WTC11 (cell line): ENCODE results near the gene SMC5. TPM values are rescaled to one million over a fixed set of nuclear protein-coding genes. Genes with fewer than 3 reads are reported as not detected.

Source experiments
- ATAC-seq: fragments of 200-7000 bp; cut with Tn5 transposase; 2 replicates; pipeline ENCODE4 v1.10.0; 2021; ENCODE audit warnings: mild to moderate bottlenecking, moderate library complexity
- CTCF ChIA-PET: fragments of 300-600 bp; sonication (Branson Sonifier 250); formaldehyde crosslinking; loops from one replicate; lab custom pipeline; 2021; ENCODE audit warnings: antibody characterized with exemption; lab: Charles Lee
- POLR2A ChIA-PET: fragments of 350-600 bp; sonication (Branson Sonifier 250); formaldehyde crosslinking; loops from one replicate; lab custom pipeline; 2021; ENCODE audit warnings: antibody characterized with exemption; lab: Charles Lee
- DNase-seq: peaks from one replicate; pipeline ENCODE4 v3.0.0; 2021; ENCODE audit warnings: low spot score
- H3K27ac Mint-ChIP-seq: 2 replicates; pipeline ENCODE4 v1.8.0; 2021; ENCODE audit warnings: mixed read lengths
- H3K27me3 Mint-ChIP-seq: 2 replicates; pipeline ENCODE4 v1.8.0; 2021; ENCODE audit warnings: low read depth, mild to moderate bottlenecking, moderate library complexity, mixed read lengths
- H3K36me3 Mint-ChIP-seq: 2 replicates; pipeline ENCODE4 v1.8.0; 2021; ENCODE audit warnings: mixed read lengths
- H3K4me1 Mint-ChIP-seq: 2 replicates; pipeline ENCODE4 v1.8.0; 2022; ENCODE audit warnings: mixed read lengths
- H3K4me3 Mint-ChIP-seq: 2 replicates; pipeline ENCODE4 v1.8.0; 2021; ENCODE audit warnings: mild to moderate bottlenecking, moderate library complexity, mixed read lengths
- H3K9me3 Mint-ChIP-seq: 2 replicates; pipeline ENCODE4 v1.8.0; 2021; ENCODE audit warnings: mixed read lengths
- ATF2 ChIP-seq: sonication (generic); formaldehyde crosslinking; IDR thresholded peaks from 2 replicates; pipeline ENCODE4 v1.8.1; 2022; ENCODE audit warnings: low read depth, missing genetic modification reagents, borderline replicate concordance
- ATF6 ChIP-seq: sonication (generic); formaldehyde crosslinking; IDR thresholded peaks from 2 replicates; pipeline ENCODE4 v1.8.1; 2023; ENCODE audit warnings: mild to moderate bottlenecking, missing genetic modification reagents
- ELF4 ChIP-seq: sonication (generic); formaldehyde crosslinking; IDR thresholded peaks from 2 replicates; pipeline ENCODE4 v1.8.1; 2022; ENCODE audit warnings: low read depth, mild to moderate bottlenecking, moderate library complexity, missing genetic modification reagents
- FOXP1 ChIP-seq: sonication (generic); formaldehyde crosslinking; IDR thresholded peaks from 2 replicates; pipeline ENCODE4 v1.8.0; 2022; ENCODE audit warnings: missing genetic modification reagents, mild to moderate bottlenecking, moderate library complexity, borderline replicate concordance
- GABPB1 ChIP-seq: sonication (generic); formaldehyde crosslinking; IDR thresholded peaks from 2 replicates; pipeline ENCODE4 v1.8.1; 2023; ENCODE audit warnings: mild to moderate bottlenecking, missing genetic modification reagents
- GTF2I ChIP-seq: fragments of 250-450 bp; sonication (Bioruptor Pico); conservative IDR thresholded peaks from 2 replicates; pipeline ENCODE4 v1.4.0; 2021; ENCODE audit warnings: mild to moderate bottlenecking
- IRF1 ChIP-seq: sonication (generic); formaldehyde crosslinking; IDR thresholded peaks from 2 replicates; pipeline ENCODE4 v1.8.0; 2023; ENCODE audit warnings: missing genetic modification reagents
- MYBL2 ChIP-seq: sonication (generic); formaldehyde crosslinking; IDR thresholded peaks from 2 replicates; pipeline ENCODE4 v1.8.1; 2023; ENCODE audit warnings: mild to moderate bottlenecking, moderate library complexity, missing genetic modification reagents
- NFYB ChIP-seq: sonication (generic); formaldehyde crosslinking; conservative IDR thresholded peaks from 2 replicates; pipeline ENCODE4 v1.8.0; 2022; ENCODE audit warnings: low read depth, missing genetic modification reagents
- NR2C2 ChIP-seq: sonication (generic); formaldehyde crosslinking; IDR thresholded peaks from 2 replicates; pipeline ENCODE4 v1.8.0; 2022; ENCODE audit warnings: mild to moderate bottlenecking, missing genetic modification reagents
- OVOL2 ChIP-seq: fragments of 250-450 bp; sonication (Bioruptor Pico); IDR thresholded peaks from 2 replicates; pipeline ENCODE4 v1.9.0; 2021; ENCODE audit warnings: mild to moderate bottlenecking, borderline replicate concordance
- ZNF512 ChIP-seq: sonication (generic); formaldehyde crosslinking; IDR thresholded peaks from 2 replicates; pipeline ENCODE4 v1.8.1; 2022; ENCODE audit warnings: missing genetic modification reagents, borderline replicate concordance
- total RNA-seq: library from RNA; stranded (reverse); gene quantifications from 3 replicates; pipeline ENCODE4 v1.2.3, GENCODE V29; 2021
- TF ChIP-seq, protein P1 (sequence below): sonication (generic); formaldehyde crosslinking; IDR thresholded peaks from 2 replicates; pipeline ENCODE4 v1.8.0; 2022; ENCODE audit warnings: missing genetic modification reagents
- TF ChIP-seq, protein P2 (sequence below): fragments of 250-450 bp; sonication (Bioruptor Pico); IDR thresholded peaks from 2 replicates; pipeline ENCODE4 v1.8.0; 2021; ENCODE audit warnings: mild to moderate bottlenecking
- TF ChIP-seq, protein P3 (sequence below): fragments of 200-600 bp; IDR thresholded peaks from 2 replicates; pipeline ENCODE4 v1.8.0; 2022; ENCODE audit warnings: antibody characterized with exemption
- TF ChIP-seq, protein P4 (sequence below): fragments of 250-450 bp; sonication (Bioruptor Pico); conservative IDR thresholded peaks from 2 replicates; pipeline ENCODE4 v1.9.0; 2021; ENCODE audit warnings: mild to moderate bottlenecking

The SMC5 gene
- total RNA-seq, 1 experiment from 2014 or later, result 20.2 TPM

- TF ChIP-seq, protein P1, sequence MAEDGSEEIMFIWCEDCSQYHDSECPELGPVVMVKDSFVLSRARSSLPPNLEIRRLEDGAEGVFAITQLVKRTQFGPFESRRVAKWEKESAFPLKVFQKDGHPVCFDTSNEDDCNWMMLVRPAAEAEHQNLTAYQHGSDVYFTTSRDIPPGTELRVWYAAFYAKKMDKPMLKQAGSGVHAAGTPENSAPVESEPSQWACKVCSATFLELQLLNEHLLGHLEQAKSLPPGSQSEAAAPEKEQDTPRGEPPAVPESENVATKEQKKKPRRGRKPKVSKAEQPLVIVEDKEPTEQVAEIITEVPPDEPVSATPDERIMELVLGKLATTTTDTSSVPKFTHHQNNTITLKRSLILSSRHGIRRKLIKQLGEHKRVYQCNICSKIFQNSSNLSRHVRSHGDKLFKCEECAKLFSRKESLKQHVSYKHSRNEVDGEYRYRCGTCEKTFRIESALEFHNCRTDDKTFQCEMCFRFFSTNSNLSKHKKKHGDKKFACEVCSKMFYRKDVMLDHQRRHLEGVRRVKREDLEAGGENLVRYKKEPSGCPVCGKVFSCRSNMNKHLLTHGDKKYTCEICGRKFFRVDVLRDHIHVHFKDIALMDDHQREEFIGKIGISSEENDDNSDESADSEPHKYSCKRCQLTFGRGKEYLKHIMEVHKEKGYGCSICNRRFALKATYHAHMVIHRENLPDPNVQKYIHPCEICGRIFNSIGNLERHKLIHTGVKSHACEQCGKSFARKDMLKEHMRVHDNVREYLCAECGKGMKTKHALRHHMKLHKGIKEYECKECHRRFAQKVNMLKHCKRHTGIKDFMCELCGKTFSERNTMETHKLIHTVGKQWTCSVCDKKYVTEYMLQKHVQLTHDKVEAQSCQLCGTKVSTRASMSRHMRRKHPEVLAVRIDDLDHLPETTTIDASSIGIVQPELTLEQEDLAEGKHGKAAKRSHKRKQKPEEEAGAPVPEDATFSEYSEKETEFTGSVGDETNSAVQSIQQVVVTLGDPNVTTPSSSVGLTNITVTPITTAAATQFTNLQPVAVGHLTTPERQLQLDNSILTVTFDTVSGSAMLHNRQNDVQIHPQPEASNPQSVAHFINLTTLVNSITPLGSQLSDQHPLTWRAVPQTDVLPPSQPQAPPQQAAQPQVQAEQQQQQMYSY (CRISPR knock-in tag), result no peak
- TF ChIP-seq, protein P2, sequence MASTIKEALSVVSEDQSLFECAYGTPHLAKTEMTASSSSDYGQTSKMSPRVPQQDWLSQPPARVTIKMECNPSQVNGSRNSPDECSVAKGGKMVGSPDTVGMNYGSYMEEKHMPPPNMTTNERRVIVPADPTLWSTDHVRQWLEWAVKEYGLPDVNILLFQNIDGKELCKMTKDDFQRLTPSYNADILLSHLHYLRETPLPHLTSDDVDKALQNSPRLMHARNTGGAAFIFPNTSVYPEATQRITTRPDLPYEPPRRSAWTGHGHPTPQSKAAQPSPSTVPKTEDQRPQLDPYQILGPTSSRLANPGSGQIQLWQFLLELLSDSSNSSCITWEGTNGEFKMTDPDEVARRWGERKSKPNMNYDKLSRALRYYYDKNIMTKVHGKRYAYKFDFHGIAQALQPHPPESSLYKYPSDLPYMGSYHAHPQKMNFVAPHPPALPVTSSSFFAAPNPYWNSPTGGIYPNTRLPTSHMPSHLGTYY (CRISPR knock-in tag), result no peak
- TF ChIP-seq, protein P3, sequence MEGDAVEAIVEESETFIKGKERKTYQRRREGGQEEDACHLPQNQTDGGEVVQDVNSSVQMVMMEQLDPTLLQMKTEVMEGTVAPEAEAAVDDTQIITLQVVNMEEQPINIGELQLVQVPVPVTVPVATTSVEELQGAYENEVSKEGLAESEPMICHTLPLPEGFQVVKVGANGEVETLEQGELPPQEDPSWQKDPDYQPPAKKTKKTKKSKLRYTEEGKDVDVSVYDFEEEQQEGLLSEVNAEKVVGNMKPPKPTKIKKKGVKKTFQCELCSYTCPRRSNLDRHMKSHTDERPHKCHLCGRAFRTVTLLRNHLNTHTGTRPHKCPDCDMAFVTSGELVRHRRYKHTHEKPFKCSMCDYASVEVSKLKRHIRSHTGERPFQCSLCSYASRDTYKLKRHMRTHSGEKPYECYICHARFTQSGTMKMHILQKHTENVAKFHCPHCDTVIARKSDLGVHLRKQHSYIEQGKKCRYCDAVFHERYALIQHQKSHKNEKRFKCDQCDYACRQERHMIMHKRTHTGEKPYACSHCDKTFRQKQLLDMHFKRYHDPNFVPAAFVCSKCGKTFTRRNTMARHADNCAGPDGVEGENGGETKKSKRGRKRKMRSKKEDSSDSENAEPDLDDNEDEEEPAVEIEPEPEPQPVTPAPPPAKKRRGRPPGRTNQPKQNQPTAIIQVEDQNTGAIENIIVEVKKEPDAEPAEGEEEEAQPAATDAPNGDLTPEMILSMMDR, result no peak
- TF ChIP-seq FOXP1 (CRISPR knock-in tag), result no peak
- no peak for TF ChIP-seq ZNF512
- no peak for TF ChIP-seq OVOL2
- no peak for TF ChIP-seq ATF6 (CRISPR knock-in tag)
- TF ChIP-seq MYBL2 (CRISPR knock-in tag), result no peak
Observed at GRCh38 chr9:70363760-70364159, 105.0 kb downstream of the SMC5 start (continued).

DNA sequence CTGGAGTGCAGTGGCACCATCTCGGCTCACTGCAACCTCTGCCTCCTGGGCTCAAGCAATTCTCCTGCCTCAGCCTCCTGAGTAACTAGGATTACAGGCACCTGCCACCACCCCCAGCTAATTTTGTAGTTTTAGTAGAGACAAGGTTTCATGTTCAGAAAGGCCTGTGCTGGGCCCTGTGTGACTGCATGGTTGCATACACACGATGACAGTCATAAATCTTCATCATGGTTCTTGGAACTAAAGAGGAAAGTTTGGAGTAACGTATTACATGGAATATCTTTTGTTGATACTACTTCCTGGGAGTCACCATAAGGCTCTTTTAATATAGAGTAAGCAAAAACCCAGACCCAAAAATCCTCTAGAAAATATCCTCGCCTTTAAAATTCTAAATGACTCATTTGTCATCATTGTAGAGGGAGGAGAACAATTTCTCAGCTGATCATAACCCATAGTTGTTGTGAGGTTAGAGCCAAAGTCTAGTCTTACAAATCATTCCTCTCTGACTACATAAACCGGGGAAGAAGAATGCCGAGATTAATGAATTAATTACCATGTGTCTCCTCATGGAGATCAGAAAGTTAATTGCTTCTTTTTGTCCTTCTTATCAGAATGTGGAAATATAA is 108.6 kb downstream of the SMC5 start:
- ChIA-PET POLR2A (no interaction called here), CTCF (interaction anchor here (0.6 kb wide), 1 partner anchor 234 kb away, joined by 3 read pairs; no protein-coding TSS in a partner anchor)
- Mint-ChIP-seq H3K4me3 (no peak overlapping the region), H3K36me3 (no peaks in the 10 kb centered on the region), H3K4me1 (no peaks in the 10 kb centered on the region), H3K27ac (no peak overlapping the region), H3K27me3 (no peaks in the 10 kb centered on the region), H3K9me3 (peaks cover 9% of the 10 kb centered on the region)
- DNase-seq (no peak), ATAC-seq (no peak)
- TF ChIP-seq, protein P4, sequence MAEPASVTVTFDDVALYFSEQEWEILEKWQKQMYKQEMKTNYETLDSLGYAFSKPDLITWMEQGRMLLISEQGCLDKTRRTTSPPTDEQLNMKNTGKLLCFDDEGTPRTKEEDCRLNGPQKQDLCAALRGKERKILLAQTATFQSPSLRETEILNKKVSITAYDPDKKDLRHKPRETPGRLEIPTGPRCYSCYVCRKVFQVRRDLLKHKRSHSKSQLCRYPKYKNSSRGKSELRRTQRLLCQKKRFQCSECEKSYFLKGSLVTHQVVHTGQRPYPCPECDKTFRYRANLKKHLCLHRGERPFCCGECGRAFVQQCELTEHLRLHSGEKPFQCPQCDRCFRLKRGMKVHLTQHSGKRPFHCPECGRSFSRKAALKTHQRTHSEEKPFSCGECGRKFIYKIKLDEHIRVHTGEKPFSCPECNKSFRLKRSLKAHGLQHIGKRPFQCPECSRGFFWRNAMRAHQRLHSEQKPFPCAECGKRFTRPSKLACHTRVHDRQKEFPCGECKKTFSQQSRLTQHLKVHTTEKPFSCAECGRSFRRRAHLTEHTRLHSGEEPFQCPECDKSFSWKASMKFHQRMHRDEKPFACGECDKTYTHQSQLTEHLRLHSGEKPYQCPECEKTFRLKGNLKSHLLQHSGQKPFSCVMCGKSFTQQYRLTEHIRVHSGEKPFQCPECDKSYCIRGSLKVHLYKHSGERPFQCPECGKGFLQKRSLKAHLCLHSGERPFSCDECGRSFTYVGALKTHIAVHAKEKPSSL, result no peak
- TF ChIP-seq NR2C2 (CRISPR knock-in tag) (no peak), IRF1 (CRISPR knock-in tag) (no peak), ELF4 (CRISPR knock-in tag) (no peak), ATF2 (CRISPR knock-in tag) (no peak), ATF6 (CRISPR knock-in tag) (no peak), GTF2I (no peak), NFYB (CRISPR knock-in tag) (no peak), GABPB1 (CRISPR knock-in tag) (no peak)
